Lung microvascular endothelial cell (primary cell): ENCODE measurements around the gene SLC13A2. TPM values are rescaled to one million over a fixed set of nuclear protein-coding genes. Genes with fewer than 3 reads are reported as not detected.

Source experiments
- DNase-seq, 2 donors: peaks; one replicate each; pipeline versions ENCODE4 v3.0.0 to v3.0.0-alpha.2; 2010; ENCODE audit warnings: low read depth in 2 of 2
- total RNA-seq: library from RNA; depleted of rRNA; stranded (reverse); fragments of >200 nt; gene quantifications from 2 replicates; pipeline ENCODE4 v1.2.1, GENCODE V29; 2014

SLC13A2 gene
- total RNA-seq, 1 donor from 2014 or later = not detected

DNA sequence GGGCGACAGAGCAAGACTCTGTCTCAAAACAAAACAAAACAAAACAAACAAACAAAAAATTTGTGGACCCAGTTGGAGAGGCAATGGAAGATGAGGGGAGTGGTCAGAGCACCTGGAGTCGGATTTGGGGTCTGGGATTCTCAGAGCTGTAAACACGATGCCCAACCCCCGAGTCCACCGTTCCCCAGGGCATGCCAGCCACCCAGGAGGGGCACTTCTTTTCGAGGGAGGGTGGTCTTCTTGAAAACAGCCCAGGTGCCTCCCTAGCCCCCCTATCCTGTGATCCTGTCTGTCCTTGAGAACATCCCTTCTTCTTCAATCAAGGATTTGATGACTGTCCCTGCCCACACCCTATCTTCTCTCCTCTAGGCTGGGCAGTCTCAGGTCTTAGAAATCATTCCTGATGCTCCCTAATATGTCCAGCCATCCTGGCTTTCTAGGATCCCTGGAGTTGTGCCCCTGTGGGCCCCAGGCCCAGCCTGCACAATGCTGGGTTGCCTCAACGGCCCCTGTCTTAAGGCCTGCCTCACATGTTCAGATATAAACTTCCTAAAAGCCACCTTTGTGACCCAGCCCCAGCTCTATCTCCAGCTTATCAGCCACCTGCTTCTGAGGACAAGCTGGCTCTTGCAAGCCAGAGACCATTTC lies 3.1 kb upstream of the SLC13A2 start:
- no peak for DNase-seq

- no peak for DNase-seq
Measured at GRCh38 chr17:28470914-28471366, 2.5 kb upstream of the SLC13A2 start.

DNA sequence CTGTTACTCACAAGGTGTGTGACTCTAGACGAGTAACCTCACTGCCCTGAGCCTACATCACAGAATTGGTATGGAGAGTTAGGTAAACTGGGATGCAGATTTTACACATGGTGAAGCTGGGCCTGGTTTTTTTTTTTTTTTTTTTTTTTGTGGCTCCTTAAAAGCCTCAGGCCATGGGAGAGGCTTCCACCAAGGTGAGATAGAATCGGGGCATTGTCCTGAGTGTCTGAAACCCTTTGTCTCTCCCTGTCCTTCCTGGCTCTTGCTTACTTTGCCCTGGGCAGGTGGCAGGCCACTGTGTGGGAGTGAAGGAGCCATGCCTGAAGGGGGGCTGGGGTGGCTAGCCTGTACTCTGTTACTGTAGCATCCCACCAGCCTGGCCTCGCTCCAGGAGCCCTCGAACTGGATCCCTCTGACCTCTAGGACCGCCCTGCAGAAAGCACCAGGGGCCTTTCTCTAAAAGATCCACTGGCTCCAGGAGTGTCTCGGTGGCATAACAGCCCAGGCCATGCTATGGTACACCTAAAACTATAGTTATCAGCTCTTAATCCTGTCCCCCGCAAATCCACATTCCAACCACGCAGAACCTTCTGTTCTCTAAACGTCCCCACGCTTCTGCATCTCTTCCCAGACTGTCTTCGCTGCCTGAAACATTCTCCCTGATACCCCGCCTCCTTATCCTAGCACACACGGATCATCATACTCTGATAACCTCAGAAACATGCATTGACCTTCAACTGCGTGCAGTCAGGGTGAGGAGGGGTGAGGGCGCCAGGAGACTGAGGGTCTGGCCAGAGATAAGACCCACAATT lies 1.7 kb upstream of the SLC13A2 start:
- DNase-seq = no peak

DNA sequence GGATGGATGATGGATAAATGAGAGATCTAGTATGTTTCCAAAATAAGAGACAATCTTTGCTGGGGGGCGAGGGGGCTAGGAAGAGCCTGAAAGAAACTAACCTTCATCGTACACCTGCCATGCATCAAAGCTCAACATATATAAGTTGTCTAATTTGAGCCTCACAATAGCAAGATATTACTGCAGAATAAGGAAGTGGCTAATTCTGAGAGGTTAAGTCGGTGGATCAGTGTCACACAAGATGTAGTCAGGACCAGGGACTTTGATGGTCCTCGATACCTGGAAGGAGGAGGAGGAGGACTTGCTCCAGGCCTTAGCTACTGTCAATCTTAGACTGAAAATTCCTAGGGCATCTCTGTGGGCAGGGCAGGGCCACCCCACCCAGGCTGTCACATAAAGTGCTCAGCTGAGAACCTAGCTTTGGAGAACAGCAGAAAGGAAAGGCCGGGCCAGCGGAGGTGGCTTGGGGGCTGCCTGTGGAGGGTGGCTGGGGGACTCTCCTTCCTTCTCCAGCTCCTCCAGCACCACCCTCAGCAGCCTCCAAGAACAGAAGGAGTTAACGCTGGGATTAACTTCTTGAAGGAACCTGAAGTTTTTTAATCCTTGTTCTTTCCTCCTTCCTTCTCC lies 460 bp upstream of the SLC13A2 start:
- DNase-seq = no peak

DNA sequence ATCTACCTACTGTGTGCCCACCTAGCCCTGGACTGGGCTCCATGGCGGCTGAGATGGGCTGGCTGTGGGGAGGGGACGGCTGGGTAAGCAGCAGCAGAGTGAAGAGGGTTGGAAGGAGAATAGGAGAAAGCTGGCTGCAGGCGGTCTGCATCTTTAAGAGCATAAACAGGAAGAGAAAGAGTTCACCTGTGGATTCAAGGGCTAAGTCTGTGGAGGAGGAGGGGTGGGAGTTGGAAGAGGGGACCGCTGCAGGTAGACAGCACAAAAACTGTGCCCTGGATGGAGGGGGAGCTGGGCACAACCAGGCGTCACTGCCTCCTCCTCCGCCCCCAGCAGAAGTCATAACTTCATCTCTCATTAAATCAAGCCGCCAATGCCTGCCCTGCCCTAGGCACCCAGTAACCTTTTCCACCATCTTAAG lies 677 bp downstream of the SLC13A2 start:
- no peak for DNase-seq

DNA sequence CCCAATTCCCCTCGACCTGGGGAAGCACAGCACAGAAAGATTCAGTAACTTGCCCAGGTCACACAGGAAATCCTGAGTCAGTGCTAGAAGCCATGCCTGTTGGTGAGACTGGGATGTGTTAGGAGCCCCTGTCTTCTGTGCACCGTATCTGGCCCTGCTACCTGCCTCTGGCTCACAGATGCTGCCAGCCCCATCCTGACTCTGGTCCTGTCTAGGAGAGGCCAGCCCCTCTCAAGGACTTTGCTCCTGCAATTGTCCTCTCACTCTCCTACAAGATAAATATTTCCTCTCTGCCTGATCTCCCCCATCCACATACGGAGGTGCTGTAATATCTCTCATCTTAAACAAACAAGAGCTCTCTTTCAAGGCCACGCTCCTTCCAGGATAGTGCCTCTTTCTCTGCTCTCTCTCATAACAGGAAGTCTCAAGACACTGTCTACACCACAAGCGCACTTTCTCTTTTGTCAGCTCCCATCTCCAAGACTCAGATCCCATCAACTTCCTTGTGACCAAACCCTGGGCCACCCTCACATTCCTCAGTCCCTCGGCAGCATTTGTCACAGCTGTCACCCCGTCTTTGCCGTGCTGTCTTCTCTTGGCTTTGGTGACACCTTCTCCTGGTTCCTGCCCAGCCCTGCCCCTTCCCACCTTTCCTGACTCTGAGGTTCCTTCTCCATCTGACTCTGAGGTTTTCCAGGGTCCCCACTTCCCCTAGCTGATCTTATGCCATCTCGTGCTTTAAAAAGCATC lies 1.9 kb downstream of the SLC13A2 start:
- peak in 1 of 2 donors; percentile 8 for DNase-seq

GRCh38 chr17:28476076-28476865 lies 2.8 kb downstream of the SLC13A2 start:
- DNase-seq = no peak

- DNase-seq = no peak
Measured at GRCh38 chr17:28477928-28478327, 4.5 kb downstream of the SLC13A2 start.

DNA sequence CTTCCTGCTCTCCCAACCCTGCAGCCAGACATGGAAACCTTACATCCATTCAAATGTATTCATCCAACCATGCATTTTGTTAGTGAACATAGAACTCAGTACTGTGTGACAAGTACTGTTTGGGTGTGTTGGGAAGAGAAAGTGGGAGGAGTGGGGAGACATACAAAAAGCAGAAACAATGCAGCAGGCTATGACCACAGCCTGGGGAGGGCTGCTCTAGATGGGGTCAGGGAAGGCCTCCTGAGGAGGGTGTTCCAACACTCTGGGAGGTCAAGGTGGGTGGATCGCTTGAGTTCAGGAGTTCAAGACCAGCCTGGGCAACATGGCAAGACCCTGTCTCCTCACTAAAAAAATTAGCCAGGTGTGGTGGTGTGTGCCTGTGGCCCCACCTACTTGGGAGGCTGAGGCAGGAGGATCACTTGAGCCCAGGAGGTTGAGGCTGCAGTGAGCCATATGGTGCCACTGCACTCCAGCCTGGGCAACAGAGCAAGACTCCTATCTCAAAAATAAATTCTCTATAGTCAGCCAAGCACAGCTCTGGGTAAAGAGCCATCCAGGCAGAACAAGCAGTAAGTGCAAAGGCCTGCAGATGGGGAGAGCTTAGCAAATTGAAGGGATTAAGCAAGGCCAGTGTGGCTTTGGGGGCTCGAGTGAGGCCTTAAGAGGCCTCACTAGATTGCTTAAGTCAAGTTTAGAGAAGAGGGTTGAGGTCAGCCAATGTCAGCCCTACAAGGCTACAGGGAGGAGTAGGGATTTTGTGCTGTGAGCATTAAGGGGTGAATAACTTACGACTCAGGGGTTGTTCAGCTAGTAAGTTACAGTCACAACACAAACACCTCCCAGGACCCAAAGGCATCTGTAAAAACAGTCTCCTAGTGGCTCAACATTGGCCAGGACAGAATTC lies 5.5 kb downstream of the SLC13A2 start:
- DNase-seq = no peak

DNA sequence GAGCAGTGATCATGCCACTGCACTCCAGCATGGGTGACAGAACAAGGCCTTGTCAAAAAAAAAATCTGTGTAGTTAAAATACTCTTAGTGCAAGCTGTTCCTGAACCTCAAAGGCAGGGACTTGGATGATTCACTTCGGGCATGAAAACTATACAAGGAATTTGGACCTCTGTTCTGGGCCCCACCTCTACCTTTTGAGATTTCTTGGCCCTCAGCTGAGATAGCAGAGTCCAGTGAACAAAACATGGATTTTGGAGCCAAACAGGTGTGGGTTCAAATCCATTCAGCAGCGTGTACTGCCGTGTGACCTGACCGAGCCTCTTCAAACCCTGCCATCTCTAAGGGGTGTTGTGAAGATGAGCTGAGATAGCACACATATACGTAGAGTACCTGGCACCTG lies 6.8 kb downstream of the SLC13A2 start:
- DNase-seq = no peak

DNA sequence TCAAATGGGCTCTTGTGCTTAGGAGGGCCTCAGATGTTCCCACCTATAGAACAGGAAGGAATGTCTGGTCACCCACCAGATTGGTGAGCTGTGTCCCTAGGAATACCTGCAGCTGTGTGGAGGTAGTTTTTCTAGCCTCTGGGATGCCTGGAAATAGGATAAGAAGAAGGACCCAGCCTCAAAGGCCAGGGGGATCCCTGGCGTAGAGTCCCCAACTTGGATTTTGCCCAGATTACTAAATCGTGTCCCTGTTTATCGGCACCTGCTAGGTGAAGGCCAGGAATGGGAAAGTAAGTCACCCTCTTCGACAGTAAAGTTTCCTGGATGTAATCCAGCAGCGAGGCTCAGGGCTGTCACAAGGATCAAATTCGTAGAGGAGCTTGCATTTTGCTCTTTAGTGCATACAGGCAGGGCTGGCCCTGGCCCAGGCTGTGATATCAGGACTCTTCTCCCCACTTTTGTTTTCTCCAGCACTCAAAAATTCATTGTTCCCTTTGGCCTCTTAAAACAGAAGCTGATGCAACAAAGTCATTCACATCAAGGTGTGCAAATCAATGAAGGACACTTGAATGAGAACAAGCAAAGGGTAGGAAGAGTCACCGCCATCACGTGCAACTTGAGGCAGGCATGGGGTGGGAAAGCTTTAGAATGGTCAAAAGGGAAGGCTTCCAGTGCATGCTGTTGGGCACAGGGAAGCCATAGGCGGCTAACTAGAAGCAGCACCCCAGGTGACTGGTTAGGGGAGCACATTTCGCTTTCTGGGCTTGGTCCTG lies 7.5 kb downstream of the SLC13A2 start:
- DNase-seq = no peak

- no peak for DNase-seq
Measured at GRCh38 chr17:28482551-28483199, 9.2 kb downstream of the SLC13A2 start.

DNA sequence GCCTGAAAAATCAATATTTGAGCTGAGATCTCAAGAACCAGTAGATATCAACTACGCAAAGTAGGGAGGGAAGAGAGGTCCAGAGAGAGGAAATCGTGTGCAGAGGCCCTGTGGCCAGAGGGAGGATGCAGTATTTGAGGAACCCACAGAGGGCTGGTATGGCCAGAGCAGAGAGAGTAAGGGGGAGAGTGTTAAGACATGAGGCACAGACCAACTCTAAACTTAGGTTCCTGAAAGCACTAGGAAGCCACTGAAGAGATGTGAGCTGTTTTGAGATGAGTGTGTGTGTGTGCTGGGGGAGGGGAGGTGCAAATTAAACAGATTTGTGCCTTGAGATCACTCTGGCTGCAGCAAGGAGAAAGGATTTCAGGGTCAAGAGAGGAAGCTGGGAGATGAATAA lies 10.9 kb downstream of the SLC13A2 start:
- DNase-seq = no peak

- DNase-seq = no peak
Measured at GRCh38 chr17:28485049-28485448, 11.6 kb downstream of the SLC13A2 start.

DNA sequence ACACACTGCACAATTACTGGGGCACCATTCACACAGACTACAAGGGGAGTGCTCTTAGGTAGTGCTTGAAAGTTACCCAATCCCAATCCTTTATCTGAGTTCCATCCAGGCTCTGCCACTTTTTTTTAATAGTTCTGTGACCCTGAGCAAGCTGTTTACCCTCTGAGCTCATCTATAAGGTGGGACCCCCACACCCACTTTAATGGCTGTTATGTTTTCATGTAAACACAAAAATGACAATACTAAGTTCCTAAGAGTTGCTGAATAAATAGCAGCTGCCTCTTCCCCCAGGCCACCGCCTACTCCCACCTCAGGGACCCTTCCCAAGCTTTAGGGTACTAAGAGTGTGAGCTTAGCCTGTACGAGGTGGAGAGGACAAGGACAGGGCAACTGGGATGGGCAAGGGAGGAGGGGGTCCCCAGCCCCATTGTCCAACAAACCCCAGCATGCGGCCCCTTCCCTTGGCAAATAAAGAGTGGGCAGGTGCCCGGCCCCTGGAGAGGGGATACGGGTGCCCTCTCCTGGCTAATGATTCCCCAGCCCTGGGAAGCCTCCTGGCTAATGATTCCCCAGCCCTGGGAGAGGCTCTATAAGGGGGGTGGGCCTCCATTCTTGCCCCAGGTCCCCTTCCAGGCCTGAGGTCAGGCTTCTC lies 14.6 kb downstream of the SLC13A2 start:
- DNase-seq = no peak

- no peak for DNase-seq
Measured at GRCh38 chr17:28488533-28489276, 15.3 kb downstream of the SLC13A2 start.

GRCh38 chr17:28491286-28491685 lies 17.8 kb downstream of the SLC13A2 start:
- no peak for DNase-seq
